CD4-positive, alpha-beta T cell (primary cell): Measurements from ENCODE around the gene ABCG1. TPM values are rescaled to one million over a fixed set of nuclear protein-coding genes. Genes with fewer than 3 reads are reported as not detected.

ENCODE experiments used
- ATAC-seq: fragments of 200-7000 bp; cut with Tn5 transposase; one replicate; pipeline ENCODE4 v1.10.0; 2022; ENCODE audit warnings: mild to moderate bottlenecking; ENCODE audit not compliant: poor library complexity
- CTCF ChIA-PET: fragments of 350-600 bp; sonication (Branson Sonifier 250); formaldehyde crosslinking; loops from one replicate; lab custom pipeline; 2021; ENCODE audit warnings: antibody characterized with exemption, inconsistent platforms; lab: Charles Lee
- POLR2A ChIA-PET: fragments of 350-600 bp; sonication (Branson Sonifier 250); formaldehyde crosslinking; loops from one replicate; lab custom pipeline; 2021; ENCODE audit warnings: antibody characterized with exemption, inconsistent platforms; lab: Charles Lee
- DNase-seq, 14 experiments: peaks; one replicate each; pipeline ENCODE4 v3.0.0-alpha.2; 2013 to 2020; ENCODE audit warnings: mixed read lengths in 2 of 14
- H3K27ac ChIP-seq, 2 donors: one replicate each; pipeline versions ENCODE4 v1.5.1 to v1.7.0; 2013; ENCODE audit warnings: low read length in 2 of 2, low read depth in 1 of 2, mild to moderate bottlenecking in 1 of 2
- H3K27me3 ChIP-seq, 2 experiments: 1 replicate in 1 of 2; 2 replicates in 1 of 2; pipeline versions ENCODE4 v1.6.1 to v1.7.0; 2013; ENCODE audit warnings: low read length in 2 of 2, control low read depth in 1 of 2, mild to moderate bottlenecking in 1 of 2, moderate library complexity in 1 of 2; ENCODE audit not compliant: insufficient read depth in 2 of 2, control insufficient read depth in 1 of 2
- H3K36me3 ChIP-seq: one replicate; pipeline ENCODE4 v1.6.1; 2013; ENCODE audit warnings: low read length, control low read depth; ENCODE audit not compliant: insufficient read depth
- H3K4me1 ChIP-seq: one replicate; pipeline ENCODE4 v1.6.1; 2013; ENCODE audit warnings: low read length, control low read depth; ENCODE audit not compliant: insufficient read depth
- H3K4me3 ChIP-seq: one replicate; pipeline ENCODE4 v1.5.1; 2013; ENCODE audit warnings: mild to moderate bottlenecking, low read length, moderate library complexity
- H3K9me3 ChIP-seq, 2 experiments: 1 replicate in 1 of 2; 2 replicates in 1 of 2; pipeline versions ENCODE4 v1.6.1 to v1.7.0; 2013; ENCODE audit warnings: low read length in 2 of 2, mild to moderate bottlenecking in 2 of 2, control low read depth in 1 of 2, moderate library complexity in 1 of 2; ENCODE audit not compliant: control insufficient read depth in 1 of 2, insufficient read depth in 1 of 2
- H3K27ac Mint-ChIP-seq: one replicate; pipeline ENCODE4 v1.8.0; 2020; ENCODE audit warnings: mixed read lengths
- H3K27me3 Mint-ChIP-seq: one replicate; pipeline ENCODE4 v1.8.0; 2021; ENCODE audit warnings: mixed read lengths
- H3K36me3 Mint-ChIP-seq: one replicate; pipeline ENCODE4 v1.8.0; 2021; ENCODE audit warnings: low read depth, mixed read lengths
- H3K4me1 Mint-ChIP-seq: one replicate; pipeline ENCODE4 v1.8.0; 2021; ENCODE audit warnings: low read depth, mixed read lengths
- H3K4me3 Mint-ChIP-seq: one replicate; pipeline ENCODE4 v1.8.0; 2020; ENCODE audit warnings: mild to moderate bottlenecking, mixed read lengths
- H3K9me3 Mint-ChIP-seq: one replicate; pipeline ENCODE4 v1.8.0; 2020; ENCODE audit warnings: mixed read lengths
- CTCF ChIP-seq: fragments of 200-600 bp; IDR thresholded peaks from one replicate; pipeline ENCODE4 v1.8.0; 2022; ENCODE audit warnings: antibody characterized with exemption, mild to moderate bottlenecking
- intact Hi-C, 2 experiments: fragments of 100-400 bp; cut with DNase I in 1 of 2; cut with micrococcal nuclease in 1 of 2; formaldehyde crosslinking; loops; one replicate each; pipeline versions ENCODE4 v1.15.1 to v1.9.0; 2023 to 2025; cut with DNase I, micrococcal nuclease
- total RNA-seq, 174 experiments: library from RNA in 2 of 174; stranded (reverse) in 2 of 174; gene quantifications; one replicate each; pipeline ENCODE4 v1.2.3 and lab custom pipeline; 2021 to 2026

ABCG1 gene
- total RNA-seq, 2 experiments from 2014 or later, result 109 to 116 TPM

DNA sequence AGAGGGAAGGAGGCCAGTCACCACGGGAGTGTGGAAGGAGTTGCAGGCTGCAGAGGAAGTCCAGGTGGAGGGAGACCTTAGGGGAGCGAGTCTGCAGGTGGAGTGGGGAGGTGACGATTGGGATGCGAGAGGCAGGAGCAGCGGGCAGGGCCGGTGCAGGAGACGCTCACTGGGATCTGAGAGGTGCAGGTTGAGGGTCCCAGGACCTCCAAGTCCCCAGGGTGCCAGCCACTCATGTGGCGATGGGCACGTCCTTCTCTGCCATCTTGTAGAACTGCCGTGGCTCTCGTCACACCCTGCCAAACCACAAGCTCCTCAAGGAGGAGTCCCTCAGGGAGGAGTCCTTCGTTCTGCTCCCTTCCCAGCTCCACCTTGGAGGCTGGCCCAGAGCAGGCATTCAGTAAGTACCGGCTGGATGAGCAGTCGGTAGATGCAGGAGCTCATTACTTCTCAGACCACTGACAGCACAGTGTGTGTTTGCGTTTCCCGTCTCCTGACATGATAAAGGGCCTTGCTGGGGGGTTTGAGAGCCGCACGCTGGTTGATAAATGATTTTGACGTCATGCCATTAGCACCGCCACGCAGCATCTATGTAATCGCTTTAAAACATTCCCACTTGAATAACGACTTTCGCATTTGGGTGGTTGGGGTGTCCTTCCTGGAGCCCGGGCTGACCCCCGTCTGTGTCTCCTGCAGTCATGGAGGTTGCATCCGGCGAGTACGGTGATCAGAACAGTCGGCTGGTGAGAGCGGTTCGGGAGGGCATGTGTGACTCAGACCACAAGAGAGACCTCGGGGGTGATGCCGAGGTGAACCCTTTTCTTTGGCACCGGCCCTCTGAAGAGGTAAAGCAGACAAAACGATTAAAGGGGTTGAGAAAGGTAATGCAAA, 68.5 kb downstream of the ABCG1 start:
- no peak overlapping the region for H3K27ac Mint-ChIP-seq
- H3K36me3 ChIP-seq, result peaks cover 74% of the 10 kb centered on the region
- CTCF ChIA-PET, result no interaction called here
- no peaks in the 10 kb centered on the region for H3K27me3 Mint-ChIP-seq
- TF ChIP-seq CTCF, result no peak
- no peaks in the 10 kb centered on the region for H3K27me3 ChIP-seq
- H3K9me3 Mint-ChIP-seq, result no peaks in the 10 kb centered on the region
- no peaks in the 10 kb centered on the region for H3K9me3 ChIP-seq
- ATAC-seq (no peak), DNase-seq (no peak)
- no peak overlapping the region for H3K4me3 ChIP-seq
- intact Hi-C loops, result no loop called here
- POLR2A ChIA-PET, result no interaction called here
- no peak overlapping the region for H3K27ac ChIP-seq
- H3K4me3 Mint-ChIP-seq, result no peak overlapping the region
- H3K36me3 Mint-ChIP-seq, result peaks cover 86% of the 10 kb centered on the region
- H3K4me1 Mint-ChIP-seq, result no peaks in the 10 kb centered on the region
- H3K4me1 ChIP-seq, result no peaks in the 10 kb centered on the region

DNA sequence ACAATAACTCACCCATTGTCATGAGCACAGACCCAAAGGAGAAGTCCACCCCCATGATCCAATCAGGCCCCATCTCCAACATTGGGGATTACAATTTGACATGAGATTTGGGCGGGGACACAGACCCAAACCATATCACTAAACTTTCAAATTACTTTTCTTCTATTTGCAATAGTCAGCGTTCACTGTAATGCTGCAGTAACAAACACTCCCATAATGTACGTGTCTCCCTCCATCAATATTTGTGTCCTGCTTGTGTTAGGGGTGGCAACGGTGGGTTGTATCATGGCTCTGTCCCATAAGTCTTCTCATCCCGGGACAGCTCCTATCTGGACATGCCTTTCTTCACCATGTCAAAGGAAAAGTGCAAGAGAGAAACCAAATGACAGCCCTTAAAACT, 70.0 kb downstream of the ABCG1 start:
- H3K27ac ChIP-seq, result no peak overlapping the region
- H3K9me3 ChIP-seq, result no peaks in the 10 kb centered on the region
- Mint-ChIP-seq H3K4me1 (no peaks in the 10 kb centered on the region), H3K4me3 (no peak overlapping the region), H3K27ac (peak overlapping the region; percentile 31), H3K9me3 (no peaks in the 10 kb centered on the region), H3K27me3 (no peaks in the 10 kb centered on the region), H3K36me3 (peaks cover 76% of the 10 kb centered on the region)
- POLR2A ChIA-PET, result no interaction called here
- DNase-seq, result no peak
- no peaks in the 10 kb centered on the region for H3K4me1 ChIP-seq
- no peaks in the 10 kb centered on the region for H3K27me3 ChIP-seq
- CTCF ChIA-PET, result no interaction called here
- TF ChIP-seq CTCF, result no peak
- peaks cover 76% of the 10 kb centered on the region for H3K36me3 ChIP-seq
- no peak for ATAC-seq
- no peak overlapping the region for H3K4me3 ChIP-seq
- intact Hi-C loops, result no loop called here

DNA sequence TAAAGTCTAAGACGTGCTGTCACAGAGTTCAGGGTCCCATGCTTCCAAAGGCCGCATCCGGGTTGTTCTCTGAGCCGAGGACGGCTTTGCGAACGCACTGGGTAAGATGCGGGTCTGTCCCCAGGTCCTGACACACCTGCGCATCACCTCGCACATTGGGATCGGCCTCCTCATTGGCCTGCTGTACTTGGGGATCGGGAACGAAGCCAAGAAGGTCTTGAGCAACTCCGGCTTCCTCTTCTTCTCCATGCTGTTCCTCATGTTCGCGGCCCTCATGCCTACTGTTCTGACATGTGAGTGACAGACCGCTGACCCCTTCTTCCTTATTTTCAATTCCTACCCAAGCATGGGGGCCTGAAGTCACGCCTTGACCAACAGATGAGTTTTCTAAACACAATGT, 71.0 kb downstream of the ABCG1 start:
- no peaks in the 10 kb centered on the region for H3K27me3 Mint-ChIP-seq
- Histone ChIP-seq H3K4me1 (no peaks in the 10 kb centered on the region), H3K36me3 (peaks cover 77% of the 10 kb centered on the region), H3K27me3 (no peaks in the 10 kb centered on the region), H3K27ac (no peak overlapping the region), H3K4me3 (no peak overlapping the region), H3K9me3 (no peaks in the 10 kb centered on the region)
- TF ChIP-seq CTCF, result no peak
- H3K4me3 Mint-ChIP-seq, result no peak overlapping the region
- H3K4me1 Mint-ChIP-seq, result no peaks in the 10 kb centered on the region
- CTCF ChIA-PET, result no interaction called here
- no peaks in the 10 kb centered on the region for H3K9me3 Mint-ChIP-seq
- H3K36me3 Mint-ChIP-seq, result peaks cover 75% of the 10 kb centered on the region
- POLR2A ChIA-PET, result no interaction called here
- H3K27ac Mint-ChIP-seq, result peak overlapping the region; percentile 12
- peak in 2 of 14 experiments; percentile 34 to 40 for DNase-seq
- no peak for ATAC-seq
- intact Hi-C loops, result no loop called here
